GM13976 (cell line): ENCODE measurements around the gene ZNF763.
"Not testable (repeated sequence)": the region's sequence is repeated elsewhere in the genome, so short reads cannot be mapped to it uniquely, and the experiment has no call there.

Experiments used
- DNase-seq: peaks from one replicate; pipeline ENCODE4 v3.0.0; 2012; ENCODE audit warnings: low spot score
- in situ Hi-C: fragments of 300-500 bp; cut with MboI; formaldehyde crosslinking; loops from one replicate; pipeline ENCODE4 v1.12.0; 2022; ENCODE audit warnings: low sequenced_read_pairs, mixed read lengths, inconsistent platforms; ENCODE audit not compliant: unreplicated experiment
- TF ChIP-seq, protein P1 (sequence below): IDR thresholded peaks from 2 replicates; pipeline ENCODE4 v1.5.1; 2012; ENCODE audit warnings: borderline replicate concordance, mild to moderate bottlenecking; ENCODE audit not compliant: insufficient read depth; ENCODE audit errors: extremely low read depth, missing control alignments, control extremely low read depth

ZNF763 gene

DNA sequence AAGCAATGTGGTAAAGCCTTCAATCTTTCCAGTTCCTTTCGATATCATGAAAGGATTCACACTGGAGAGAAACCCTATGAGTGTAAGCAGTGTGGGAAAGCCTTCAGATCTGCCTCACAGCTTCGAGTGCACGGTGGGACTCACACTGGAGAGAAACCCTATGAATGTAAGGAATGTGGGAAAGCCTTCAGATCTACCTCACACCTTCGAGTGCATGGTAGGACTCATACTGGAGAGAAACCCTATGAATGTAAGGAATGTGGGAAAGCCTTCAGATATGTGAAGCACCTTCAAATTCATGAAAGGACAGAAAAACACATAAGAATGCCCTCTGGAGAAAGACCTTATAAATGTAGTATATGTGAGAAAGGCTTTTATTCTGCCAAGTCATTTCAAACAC lies 15.6 kb upstream of the ZNF763 start:
- no peak for DNase-seq
- in situ Hi-C loops: no loop called here

DNA sequence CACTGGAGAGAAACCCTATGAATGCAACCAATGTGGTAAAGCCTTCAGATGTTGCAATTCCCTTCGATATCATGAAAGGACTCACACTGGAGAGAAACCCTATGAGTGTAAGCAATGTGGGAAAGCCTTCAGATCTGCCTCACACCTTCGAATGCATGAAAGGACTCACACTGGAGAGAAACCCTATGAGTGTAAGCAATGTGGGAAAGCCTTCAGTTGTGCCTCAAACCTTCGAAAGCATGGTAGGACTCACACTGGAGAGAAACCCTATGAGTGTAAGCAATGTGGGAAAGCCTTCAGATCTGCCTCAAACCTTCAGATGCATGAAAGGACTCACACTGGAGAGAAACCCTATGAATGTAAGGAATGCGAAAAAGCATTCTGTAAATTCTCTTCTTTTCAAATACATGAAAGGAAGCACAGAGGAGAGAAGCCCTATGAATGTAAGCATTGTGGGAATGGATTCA lies 15.2 kb upstream of the ZNF763 start:
- DNase-seq, in situ Hi-C loops: not testable (repeated sequence)

More for the DNA sequence above, 15.6 kb upstream of the ZNF763 start:
- TF ChIP-seq, protein P1, sequence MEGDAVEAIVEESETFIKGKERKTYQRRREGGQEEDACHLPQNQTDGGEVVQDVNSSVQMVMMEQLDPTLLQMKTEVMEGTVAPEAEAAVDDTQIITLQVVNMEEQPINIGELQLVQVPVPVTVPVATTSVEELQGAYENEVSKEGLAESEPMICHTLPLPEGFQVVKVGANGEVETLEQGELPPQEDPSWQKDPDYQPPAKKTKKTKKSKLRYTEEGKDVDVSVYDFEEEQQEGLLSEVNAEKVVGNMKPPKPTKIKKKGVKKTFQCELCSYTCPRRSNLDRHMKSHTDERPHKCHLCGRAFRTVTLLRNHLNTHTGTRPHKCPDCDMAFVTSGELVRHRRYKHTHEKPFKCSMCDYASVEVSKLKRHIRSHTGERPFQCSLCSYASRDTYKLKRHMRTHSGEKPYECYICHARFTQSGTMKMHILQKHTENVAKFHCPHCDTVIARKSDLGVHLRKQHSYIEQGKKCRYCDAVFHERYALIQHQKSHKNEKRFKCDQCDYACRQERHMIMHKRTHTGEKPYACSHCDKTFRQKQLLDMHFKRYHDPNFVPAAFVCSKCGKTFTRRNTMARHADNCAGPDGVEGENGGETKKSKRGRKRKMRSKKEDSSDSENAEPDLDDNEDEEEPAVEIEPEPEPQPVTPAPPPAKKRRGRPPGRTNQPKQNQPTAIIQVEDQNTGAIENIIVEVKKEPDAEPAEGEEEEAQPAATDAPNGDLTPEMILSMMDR: no peak

- no peak for DNase-seq
- TF ChIP-seq, protein P1: no peak
- in situ Hi-C loops: no loop called here
These were observed 14.5 kb upstream of the ZNF763 start for GRCh38 chr19:11950312-11950711.

DNA sequence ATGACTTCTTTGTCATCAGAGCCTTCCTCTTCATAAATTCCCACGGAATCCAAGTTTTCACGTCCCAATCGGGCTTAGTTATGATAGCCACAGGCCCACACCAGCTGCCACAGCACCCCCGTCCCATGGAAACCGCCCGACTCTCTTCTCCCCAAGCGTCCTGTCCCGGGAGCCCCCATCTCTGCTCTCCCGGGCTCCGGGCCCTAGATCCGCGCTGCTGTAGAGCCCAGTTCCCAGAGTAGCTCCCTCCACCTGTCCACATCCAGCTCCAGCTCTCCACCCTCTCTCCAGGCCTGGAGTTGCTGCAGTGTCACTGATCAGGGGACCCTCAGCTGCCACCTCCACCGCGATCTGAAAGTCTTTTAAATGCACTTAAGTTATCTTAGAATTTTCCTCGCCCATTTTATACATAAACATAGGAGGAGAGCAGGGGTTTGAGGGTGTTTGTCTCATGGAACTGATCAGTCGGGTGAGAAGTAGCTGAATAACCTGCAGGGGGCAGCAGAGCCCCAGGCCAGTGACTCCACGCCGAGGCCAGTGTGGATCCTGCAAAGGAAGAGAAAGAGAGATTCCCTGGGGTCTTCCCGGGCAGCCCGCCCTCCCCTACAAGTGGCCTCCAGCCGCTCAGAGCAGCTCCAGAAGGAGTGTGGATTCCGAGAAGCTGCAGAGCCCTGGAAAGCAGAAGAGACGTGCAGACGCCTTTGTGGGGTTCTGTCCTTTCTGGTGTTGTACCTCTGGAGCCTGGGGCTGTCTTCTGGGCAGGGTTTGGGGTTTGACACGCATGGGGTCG lies 1.1 kb upstream of the ZNF763 start:
- in situ Hi-C loops: no loop called here
- DNase-seq: peak; percentile 81
- TF ChIP-seq, protein P1: peak; percentile 79

DNA sequence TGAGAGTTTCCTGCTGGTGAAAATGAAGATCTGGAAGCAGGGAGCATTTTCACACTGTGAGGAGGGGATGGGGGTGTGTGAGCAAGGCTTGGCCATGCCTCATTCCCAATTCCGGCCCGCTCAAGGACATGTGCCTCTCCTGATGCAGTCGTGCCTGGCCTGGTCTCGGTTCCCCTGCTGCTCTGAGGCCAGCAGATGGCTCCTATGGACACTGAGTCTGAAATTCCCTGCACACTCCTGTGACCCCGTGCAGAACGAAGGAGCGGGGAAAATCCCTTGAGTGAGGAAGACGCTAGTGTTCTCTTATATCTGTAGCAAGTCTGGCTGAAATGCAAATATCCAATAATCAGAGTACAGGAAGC lies 363 bp upstream of the ZNF763 start:
- TF ChIP-seq, protein P1: peak; percentile 31
- in situ Hi-C loops: no loop called here
- DNase-seq: no peak

DNA sequence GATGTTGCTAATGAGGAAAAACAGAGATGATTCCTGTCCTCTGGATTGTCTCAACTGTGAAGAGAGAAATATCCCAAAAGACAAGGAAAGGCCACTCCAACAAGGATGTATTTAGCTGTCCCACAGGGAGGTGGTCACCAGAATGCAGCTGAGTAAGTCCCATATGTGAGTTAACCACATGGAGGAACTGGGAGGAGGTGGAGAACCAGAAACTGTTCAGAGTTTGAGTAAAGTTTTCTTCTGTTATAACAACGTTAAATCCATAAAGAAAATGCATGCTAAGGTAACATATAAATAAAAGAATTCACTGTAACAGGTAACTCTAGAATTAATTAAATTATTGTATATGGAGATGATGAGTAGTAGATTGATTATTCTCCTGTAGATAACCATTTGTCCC lies 5.3 kb downstream of the ZNF763 start:
- TF ChIP-seq, protein P1: no peak

GRCh38 chr19:11971041-11971440 lies 6.2 kb downstream of the ZNF763 start:
- no peak for DNase-seq
- in situ Hi-C loops: no loop called here
- TF ChIP-seq, protein P1: no peak

More for the DNA sequence above, 5.3 kb downstream of the ZNF763 start:
- no peak for DNase-seq
- in situ Hi-C loops: no loop called here
